ENCODE results near the gene YY1.
"Not testable (repeated sequence)": the region's sequence is repeated elsewhere in the genome, so short reads cannot be mapped to it uniquely, and the experiment has no call there.

YY1 gene

GRCh38 chr14:100243020-100243419 lies 4.1 kb downstream of the YY1 start:
- no peak for DNase-seq (ENCODE audit: low spot score)

DNA sequence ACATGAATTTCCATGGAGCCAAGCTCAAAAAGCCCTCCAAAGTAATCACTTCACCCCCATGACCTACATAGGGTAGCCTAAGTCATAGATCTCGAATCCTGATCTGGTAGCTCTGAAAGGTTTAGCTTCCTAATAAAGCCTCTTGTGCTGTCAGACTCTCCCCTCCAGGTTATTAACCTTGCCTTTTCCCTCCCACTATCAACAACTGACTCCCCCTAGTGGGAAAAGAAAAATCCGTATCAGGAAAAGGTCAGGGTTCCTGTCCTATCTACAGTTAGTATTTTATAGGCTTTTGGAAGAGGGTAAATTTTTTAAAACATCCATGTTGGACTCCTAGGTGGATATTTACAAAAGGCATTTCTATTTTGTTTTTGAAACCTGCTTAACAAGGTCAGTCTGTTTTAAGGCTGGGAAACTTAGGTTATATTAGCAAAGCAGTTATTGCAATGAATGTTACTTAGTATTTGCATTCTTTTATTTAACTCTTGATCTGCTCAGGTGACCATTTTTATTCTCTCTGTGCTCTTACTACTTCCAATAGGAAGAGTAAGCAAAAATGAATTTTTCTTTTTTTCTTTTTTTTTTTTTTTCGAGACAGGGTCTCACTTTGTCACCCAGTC lies 8.0 kb downstream of the YY1 start:
- peak; percentile 76 for DNase-seq (ENCODE audit: low spot score)

GRCh38 chr14:100250732-100251465 lies 12.0 kb downstream of the YY1 start:
- no peak for DNase-seq (ENCODE audit: low spot score)

- DNase-seq (ENCODE audit: low spot score), result no peak
These were observed 13.7 kb downstream of the YY1 start for GRCh38 chr14:100252684-100253083.

DNA sequence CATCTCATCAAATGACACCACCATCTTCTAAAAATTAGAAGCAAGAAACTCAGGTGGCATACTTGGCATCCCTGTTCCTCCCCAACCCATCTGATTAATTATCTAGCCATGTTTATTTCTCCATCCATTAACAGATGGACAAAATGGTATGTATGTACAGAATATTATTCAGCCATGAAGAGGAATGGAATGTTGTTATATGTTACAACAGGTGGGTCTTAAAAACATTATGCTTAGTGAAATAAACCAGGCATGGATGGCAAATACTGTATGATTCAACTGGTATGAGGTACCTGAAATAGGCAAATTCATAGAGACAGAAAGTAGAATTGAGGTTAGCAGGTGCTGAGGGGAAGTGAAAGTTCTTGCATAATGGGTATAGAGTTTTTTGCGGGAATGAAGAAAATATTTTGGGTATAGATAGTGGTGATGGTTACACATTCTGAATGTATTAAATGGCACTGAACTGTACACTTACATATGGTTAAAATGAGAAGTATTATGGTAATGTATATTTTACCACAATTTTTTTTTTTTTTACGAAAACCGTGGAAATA lies 17.5 kb downstream of the YY1 start:
- DNase-seq (ENCODE audit: low spot score), result no peak

- DNase-seq (ENCODE audit: low spot score), result no peak
These were observed 22.7 kb downstream of the YY1 start for GRCh38 chr14:100261621-100262020.

GRCh38 chr14:100262545-100262944 lies 23.6 kb downstream of the YY1 start:
- no peak for DNase-seq (ENCODE audit: low spot score)

DNA sequence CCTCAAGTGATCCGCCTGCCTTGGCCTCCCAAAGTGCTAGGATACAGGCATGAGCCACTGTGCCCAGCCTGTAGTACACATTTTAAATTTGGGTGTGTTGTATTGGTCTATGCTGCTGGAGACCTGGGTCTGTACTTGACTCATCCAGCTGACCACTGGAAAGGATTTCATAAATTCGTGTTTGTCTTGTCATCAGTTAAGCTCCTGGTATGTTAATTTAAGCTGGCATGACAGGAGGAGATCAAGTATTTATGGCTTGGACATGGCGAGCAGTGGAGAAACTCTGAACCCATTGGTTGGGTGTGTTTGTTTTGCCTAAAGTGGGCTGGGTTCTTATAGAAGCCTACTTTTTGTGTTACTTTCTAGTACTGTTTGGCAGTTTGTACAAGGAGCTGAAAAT lies 24.2 kb downstream of the YY1 start:
- DNase-seq (ENCODE audit: low spot score), result no peak

GRCh38 chr14:100267990-100268389 lies 29.0 kb downstream of the YY1 start:
- no peak for DNase-seq (ENCODE audit: low spot score)

GRCh38 chr14:100268591-100269207 lies 29.8 kb downstream of the YY1 start:
- no peak for DNase-seq (ENCODE audit: low spot score)

GRCh38 chr14:100271247-100271939 lies 32.4 kb downstream of the YY1 start:
- DNase-seq (ENCODE audit: low spot score), result peak; percentile 43

- DNase-seq (ENCODE audit: low spot score), result no peak
These were observed 35.3 kb downstream of the YY1 start for GRCh38 chr14:100274250-100274649.

DNA sequence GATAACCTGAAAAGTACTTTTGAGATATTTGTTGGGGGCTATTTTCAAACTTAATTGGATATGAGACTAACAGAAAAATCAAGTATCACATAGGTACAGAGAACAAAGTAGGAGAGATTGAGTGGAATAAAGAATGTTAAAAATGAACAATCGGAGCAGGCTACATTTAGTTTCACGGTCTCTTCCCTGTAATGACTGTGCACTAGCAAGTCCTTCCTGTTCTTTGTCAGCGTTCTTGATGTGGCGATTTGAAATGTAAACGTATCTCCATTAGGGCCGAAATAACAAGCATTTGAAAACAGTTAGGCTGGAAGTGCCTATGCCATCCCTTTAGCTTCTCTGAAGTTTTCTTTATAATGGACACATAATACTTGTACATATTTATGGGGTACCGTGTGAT lies 36.3 kb downstream of the YY1 start:
- no peak for DNase-seq (ENCODE audit: low spot score)

DNA sequence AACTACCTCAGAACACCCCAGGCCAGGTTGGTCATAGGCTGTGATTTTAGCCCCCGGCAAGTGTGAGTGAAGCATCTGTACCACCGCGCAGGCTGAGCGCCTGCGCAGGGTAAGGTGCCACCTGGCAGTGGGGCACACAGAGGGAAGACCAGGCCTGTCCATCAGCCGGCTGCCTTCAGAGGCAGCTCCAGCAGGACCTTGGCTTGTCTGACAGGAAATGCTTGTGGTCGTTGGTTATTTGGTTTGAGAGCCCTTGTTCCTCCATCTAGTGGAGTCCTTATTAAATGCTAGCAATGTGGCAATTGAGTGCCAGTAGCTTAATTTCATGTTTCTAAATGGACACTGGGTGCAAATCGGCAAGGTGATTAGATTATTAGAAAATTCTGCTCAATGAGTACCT lies 39.8 kb downstream of the YY1 start:
- DNase-seq (ENCODE audit: low spot score), result no peak

GRCh38 chr14:100279133-100279532 lies 40.2 kb downstream of the YY1 start:
- no peak for DNase-seq (ENCODE audit: low spot score)

- no peak for DNase-seq (ENCODE audit: low spot score)
These were observed 40.6 kb downstream of the YY1 start for GRCh38 chr14:100279563-100279962.

DNA sequence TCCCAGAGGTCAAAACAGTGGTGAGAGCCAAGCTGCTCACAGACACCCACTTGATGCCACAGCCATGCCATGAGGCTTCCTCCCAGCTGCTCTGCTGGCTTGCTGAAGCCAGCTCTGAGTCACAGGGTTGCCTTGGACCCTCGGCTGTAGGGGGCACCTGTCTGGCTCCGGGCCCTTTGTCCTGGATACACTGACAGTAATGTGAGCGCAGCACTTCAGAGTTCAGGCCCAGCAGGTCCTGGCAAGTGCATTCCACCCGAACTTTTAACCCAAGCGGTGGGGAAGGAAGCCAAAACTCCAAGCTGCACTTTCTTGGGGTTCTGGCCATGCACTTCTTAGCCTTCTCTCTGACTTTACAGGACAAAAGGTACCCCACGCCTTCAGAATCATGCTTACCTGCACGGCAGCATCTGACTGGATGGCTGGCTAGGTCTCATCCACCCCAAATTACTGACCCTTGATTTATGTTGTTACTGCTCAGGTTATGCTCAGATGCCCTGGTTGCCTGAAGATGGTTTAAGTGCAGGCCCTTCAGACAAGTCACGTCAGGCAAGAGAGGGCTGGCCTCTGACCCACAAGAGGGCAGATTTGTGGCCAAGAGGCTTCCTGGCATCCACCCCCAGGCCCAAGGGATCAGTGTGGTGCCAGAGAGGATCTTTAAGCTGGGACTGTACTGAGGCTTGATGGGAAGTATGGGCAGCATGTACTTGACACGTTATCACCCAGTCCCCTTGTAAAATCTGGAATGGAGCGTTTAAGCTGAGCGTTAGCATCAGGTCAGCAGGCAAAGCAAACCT lies 42.5 kb downstream of the YY1 start:
- no peak for DNase-seq (ENCODE audit: low spot score)

- no peak for DNase-seq (ENCODE audit: low spot score)
These were observed 43.1 kb downstream of the YY1 start for GRCh38 chr14:100282083-100282350.

DNA sequence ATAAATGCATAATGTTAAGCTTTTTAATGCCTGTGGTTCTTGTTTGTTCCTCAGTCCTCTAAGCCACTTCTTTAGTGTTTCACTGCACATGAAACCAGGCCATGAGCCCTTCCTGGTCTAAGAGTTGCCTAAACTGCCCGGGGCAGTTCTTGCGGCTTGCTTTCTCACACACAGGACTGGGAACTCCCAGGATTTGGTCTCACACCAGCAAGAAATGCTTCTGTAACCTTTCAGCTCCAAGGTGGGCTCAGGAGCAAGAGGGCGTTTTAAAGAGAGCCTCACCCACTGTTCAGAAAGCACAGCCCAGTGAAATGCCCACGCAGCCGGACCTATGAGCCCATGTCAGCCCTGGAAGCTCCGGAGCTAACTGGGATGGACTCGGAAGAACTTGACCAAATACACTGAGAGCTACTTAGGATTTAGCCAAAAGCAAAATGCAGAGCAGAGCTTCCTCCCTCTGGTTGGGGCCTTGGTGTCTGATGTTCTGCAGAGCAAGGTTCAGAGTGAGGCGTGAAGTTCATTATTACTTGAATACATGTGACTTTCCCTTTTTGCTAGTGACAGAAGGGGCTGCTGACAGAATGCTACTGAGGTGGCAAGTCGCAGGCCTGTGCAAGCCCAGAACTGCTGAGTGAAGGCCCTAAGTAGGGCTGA lies 43.9 kb downstream of the YY1 start:
- DNase-seq (ENCODE audit: low spot score), result no peak

DNA sequence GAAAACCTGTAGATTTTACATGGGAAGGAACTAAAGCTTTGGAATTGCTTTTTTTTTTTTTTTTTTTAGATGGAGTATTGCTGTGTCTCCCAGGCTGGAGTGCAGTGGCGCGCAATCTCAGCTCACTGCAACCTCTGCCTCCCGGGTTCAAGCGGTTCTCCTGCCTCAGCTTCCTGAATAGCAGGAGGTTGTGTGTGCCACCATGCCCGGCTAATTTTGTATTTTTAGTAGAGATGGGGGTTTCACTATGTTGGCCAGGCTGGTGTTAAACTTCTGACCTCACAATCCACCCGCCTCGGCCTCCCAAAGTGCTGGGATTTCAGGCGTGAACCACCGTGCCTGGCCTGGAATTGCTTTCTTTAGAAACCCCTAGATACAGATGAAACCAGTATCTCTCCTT lies 44.5 kb downstream of the YY1 start:
- DNase-seq (ENCODE audit: low spot score), result not testable (repeated sequence)
